Brain microvascular endothelial cell (primary cell): ENCODE data around the gene ROS1.
A peak's percentile ranks its signal among the peaks of the same experiment; 100 is the strongest.

Experiments
- DNase-seq: peaks from one replicate; pipeline ENCODE4 v3.0.0-alpha.2; 2020
- H3K27ac ChIP-seq: fragments of 250-450 bp; sonication (Bioruptor Pico); 2 replicates; pipeline ENCODE4 v1.5.1; 2020; ENCODE audit warnings: mild to moderate bottlenecking, moderate library complexity
- H3K27me3 ChIP-seq: fragments of 250-450 bp; sonication (Bioruptor Pico); replicated peaks from 2 replicates; pipeline ENCODE4 v1.5.1; 2020; ENCODE audit warnings: mild to moderate bottlenecking
- H3K36me3 ChIP-seq: fragments of 250-450 bp; sonication (Bioruptor Pico); replicated peaks from 2 replicates; pipeline ENCODE4 v1.5.1; 2020; ENCODE audit warnings: mild to moderate bottlenecking
- H3K4me3 ChIP-seq: 2 replicates; pipeline ENCODE4 v1.5.1; 2011; ENCODE audit warnings: low read depth, mild to moderate bottlenecking, control low read depth, low read length, moderate library complexity
- CTCF ChIP-seq: IDR thresholded peaks from 2 replicates; pipeline ENCODE4 v1.5.1; 2011; ENCODE audit warnings: low read depth, mild to moderate bottlenecking, moderate library complexity, low read length, control low read depth, inconsistent platforms; ENCODE audit errors: missing control alignments
- in situ Hi-C: cut with HindIII; loops from 2 replicates; pipeline ENCODE4 v1.10.0; 2017; ENCODE audit warnings: low sequenced_read_pairs, low pct_ligation_motif_present

The ROS1 gene

GRCh38 chr6:117267766-117268534 is 157.8 kb downstream of the ROS1 start:
- DNase-seq, result no peak
- peak; percentile 29 for TF ChIP-seq CTCF
- in situ Hi-C loops, result no loop called here
- Histone ChIP-seq H3K27ac (no peak overlapping the region), H3K36me3 (no peaks in the 10 kb centered on the region), H3K4me3 (no peak overlapping the region), H3K27me3 (peaks cover 93% of the 10 kb centered on the region)

GRCh38 chr6:117267054-117267347 is 158.7 kb downstream of the ROS1 start:
- no peak overlapping the region for H3K27ac ChIP-seq
- no peak for DNase-seq
- in situ Hi-C loops, result no loop called here
- no peak overlapping the region for H3K4me3 ChIP-seq
- peaks cover 91% of the 10 kb centered on the region for H3K27me3 ChIP-seq
- TF ChIP-seq CTCF, result no peak
- H3K36me3 ChIP-seq, result no peaks in the 10 kb centered on the region

- no peaks in the 10 kb centered on the region for H3K36me3 ChIP-seq
- H3K27me3 ChIP-seq, result peaks cover 86% of the 10 kb centered on the region
- in situ Hi-C loops, result no loop called here
- no peak for DNase-seq
- H3K27ac ChIP-seq, result no peak overlapping the region
- H3K4me3 ChIP-seq, result no peak overlapping the region
- TF ChIP-seq CTCF, result no peak
Observed at GRCh38 chr6:117266257-117267053, 159.3 kb downstream of the ROS1 start.

DNA sequence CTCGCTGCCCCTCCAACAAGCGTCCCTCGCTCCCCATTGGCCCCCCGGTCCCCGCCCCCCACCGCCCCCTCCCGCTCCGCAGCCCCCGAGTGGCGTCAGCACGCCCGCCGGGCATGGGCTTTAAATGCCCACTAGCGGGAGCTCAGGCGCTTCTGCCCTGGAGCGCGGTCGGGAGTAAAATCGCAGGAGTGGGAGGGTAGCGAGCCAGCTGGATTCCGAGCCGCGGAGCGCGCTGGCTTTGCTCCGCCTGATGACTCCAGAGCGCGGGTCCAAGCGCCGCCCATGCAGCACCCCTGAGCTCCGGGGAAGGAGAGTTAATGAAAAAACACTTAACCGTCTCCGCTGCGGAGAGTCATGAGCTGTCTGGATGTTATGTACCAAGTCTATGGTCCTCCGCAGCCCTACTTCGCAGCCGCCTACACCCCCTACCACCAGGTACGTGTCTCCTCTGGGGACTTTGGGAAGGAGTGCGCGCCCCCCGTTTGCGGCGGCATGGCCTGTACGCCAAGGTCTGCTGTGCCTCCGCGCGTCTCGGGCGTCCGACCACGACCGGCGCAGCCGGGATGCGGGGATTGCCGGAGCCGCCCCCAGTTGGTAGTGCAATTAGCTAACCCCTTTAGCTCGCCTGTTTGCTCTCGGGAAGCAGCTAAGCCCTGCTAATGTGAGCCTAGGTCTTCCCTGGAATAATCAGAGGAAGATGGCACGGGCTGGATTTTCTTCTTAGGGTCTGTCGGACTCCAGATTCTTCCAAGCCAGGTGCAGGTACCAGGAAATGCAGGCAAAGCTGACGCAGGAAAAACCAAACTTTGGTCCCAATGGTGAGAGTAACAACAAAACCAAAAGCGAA is 160.1 kb downstream of the ROS1 start, which contains the start of gene VGLL2:
TSS of gene VGLL2 (plus strand) at position 149 of the 847 bp plus-strand sequence. CDS start at position 355, 206 bp downstream.
- no peaks in the 10 kb centered on the region for H3K36me3 ChIP-seq
- peaks cover 81% of the 10 kb centered on the region for H3K27me3 ChIP-seq
- no peak within 1 kb of the TSS for H3K27ac ChIP-seq
- H3K4me3 ChIP-seq, result peak within 1 kb of the TSS; percentile 29
- TF ChIP-seq CTCF, result peak; percentile 22
- DNase-seq, result no peak
- in situ Hi-C loops, result no loop called here

GRCh38 chr6:117264692-117265409 is 160.9 kb downstream of the ROS1 start:
- no peak for DNase-seq
- no peak for TF ChIP-seq CTCF
- no peaks in the 10 kb centered on the region for H3K36me3 ChIP-seq
- in situ Hi-C loops, result no loop called here
- H3K4me3 ChIP-seq, result peak overlapping the region; percentile 29
- H3K27me3 ChIP-seq, result peaks cover 77% of the 10 kb centered on the region
- H3K27ac ChIP-seq, result no peak overlapping the region
